ENCODE measurements around the gene PCBP3. TPM values are rescaled to one million over a fixed set of nuclear protein-coding genes. Genes with fewer than 3 reads are reported as not detected.

The PCBP3 gene
- total and polyA plus RNA-seq, 8 donors, result 0.83 to 4.3 (median 1.7) TPM

- FAIRE-seq (no peak), DNase-seq (no peak)
- WGBS, 2 donors, result 72 to 85% methylated on average over 13 of the region's 13 CpGs
These were observed 192.7 kb downstream of the PCBP3 start for GRCh38 chr21:45836268-45836655.

DNA sequence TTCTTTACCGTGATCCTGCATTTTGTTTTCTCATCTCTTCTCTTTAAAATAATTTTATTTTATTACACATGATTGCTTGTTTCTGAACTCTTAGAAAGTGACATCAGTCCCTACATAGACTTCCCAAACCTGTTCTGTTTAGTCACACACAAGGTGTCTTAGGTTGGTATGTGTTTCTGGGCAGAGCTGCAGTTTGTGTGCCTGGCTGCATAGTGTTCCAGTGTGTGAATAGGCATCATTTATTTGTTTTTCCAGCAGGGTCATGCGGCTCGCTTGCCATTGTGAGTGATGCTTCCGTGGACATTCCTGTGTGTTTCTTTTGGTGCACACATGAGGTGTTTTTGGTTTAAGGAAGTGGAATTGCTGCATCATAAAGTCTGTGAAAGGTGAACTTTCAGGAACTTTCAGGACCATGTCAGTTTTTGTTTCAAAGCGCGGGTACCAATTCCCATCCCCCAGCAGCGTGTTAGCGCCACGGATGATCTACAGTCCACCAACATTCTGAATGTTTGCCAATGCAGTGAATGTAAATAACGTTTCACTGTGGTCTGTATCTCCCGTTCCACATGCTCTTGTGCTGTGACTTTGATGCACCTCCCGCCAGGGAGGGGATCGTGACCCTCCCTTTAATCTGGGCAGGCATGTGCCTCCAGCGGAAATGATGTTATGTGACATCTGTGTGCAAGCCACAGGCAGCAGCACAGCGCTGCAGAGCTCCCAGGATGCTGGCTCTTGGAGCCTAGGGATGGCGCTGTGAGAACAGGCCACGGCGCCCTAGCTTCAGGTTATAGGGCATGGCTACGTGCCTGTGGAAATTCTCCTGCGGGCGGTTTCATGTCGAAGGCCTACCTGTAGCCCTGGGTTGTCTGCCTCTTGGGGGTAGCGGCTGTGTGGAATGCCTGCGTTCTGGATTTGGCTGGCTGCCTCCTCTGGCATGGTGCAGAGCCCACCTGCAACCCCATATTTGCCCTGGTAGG is 193.5 kb downstream of the PCBP3 start:
- Histone ChIP-seq H3K4me3 (no peak overlapping the region), H3K36me3 (no peaks in the 10 kb centered on the region), H3K27ac (no peak overlapping the region), H3K9me3 (no peaks in the 10 kb centered on the region), H3K27me3 (no peaks in the 10 kb centered on the region), H3K4me1 (no peaks in the 10 kb centered on the region)
- WGBS, 2 donors, result 69 to 77% methylated on average over 24 of the region's 24 CpGs
- no peak for FAIRE-seq
- no peak for ATAC-seq
- no peak for TF ChIP-seq CTCF (IDR thresholded peaks at IDR 0.05)
- no peak for DNase-seq
- intact Hi-C loops (cut with DNase I), result no loop called here

More at GRCh38 chr21:45836268-45836655, 192.7 kb downstream of the PCBP3 start:
- TF ChIP-seq CTCF (IDR thresholded peaks at IDR 0.05), result no peak
- no peak overlapping the region for H3K27ac ChIP-seq
- H3K27me3 ChIP-seq, result no peaks in the 10 kb centered on the region
- no peaks in the 10 kb centered on the region for H3K36me3 ChIP-seq
- ATAC-seq, result no peak
- no peak overlapping the region for H3K4me3 ChIP-seq
- no peaks in the 10 kb centered on the region for H3K9me3 ChIP-seq
- no peaks in the 10 kb centered on the region for H3K4me1 ChIP-seq
- intact Hi-C loops (cut with DNase I), result no loop called here

DNA sequence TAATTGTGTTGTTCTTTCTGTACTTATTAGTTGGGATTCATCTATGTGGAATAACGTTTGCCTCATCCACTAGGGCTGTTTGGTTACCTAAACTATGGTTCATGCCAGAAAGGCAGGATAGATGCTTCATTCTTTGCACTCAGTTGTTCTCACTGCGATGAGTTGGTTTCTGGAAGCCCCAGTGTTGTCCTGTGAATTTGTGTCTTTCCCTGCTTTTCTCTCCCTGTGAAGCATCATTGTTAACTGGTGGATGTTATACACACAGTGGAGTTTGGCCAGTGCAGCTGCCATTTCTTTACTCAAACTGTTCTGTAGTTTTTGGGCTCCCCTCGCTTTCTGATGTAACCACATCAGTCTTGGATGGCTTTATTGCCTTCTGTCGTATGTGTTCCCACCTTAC is 194.4 kb downstream of the PCBP3 start:
- ATAC-seq (no peak), DNase-seq (no peak), FAIRE-seq (no peak)
- 66 to 81% methylated on average over 4 of the region's 4 CpGs for WGBS, 2 donors
- intact Hi-C loops (cut with DNase I), result no loop called here
- H3K27ac ChIP-seq, result no peak overlapping the region
- no peaks in the 10 kb centered on the region for H3K4me1 ChIP-seq
- no peaks in the 10 kb centered on the region for H3K27me3 ChIP-seq
- no peaks in the 10 kb centered on the region for H3K36me3 ChIP-seq
- H3K4me3 ChIP-seq, result no peak overlapping the region
- TF ChIP-seq CTCF (IDR thresholded peaks at IDR 0.05), result no peak
- no peaks in the 10 kb centered on the region for H3K9me3 ChIP-seq

GRCh38 chr21:45838634-45839033 is 195.1 kb downstream of the PCBP3 start:
- DNase-seq (no peak), ATAC-seq (no peak), FAIRE-seq (no peak)
- H3K9me3 ChIP-seq, result no peaks in the 10 kb centered on the region
- H3K4me1 ChIP-seq, result no peaks in the 10 kb centered on the region
- intact Hi-C loops (cut with DNase I), result no loop called here
- TF ChIP-seq CTCF (IDR thresholded peaks at IDR 0.05), result no peak
- no peak overlapping the region for H3K27ac ChIP-seq
- no peak overlapping the region for H3K4me3 ChIP-seq
- no peaks in the 10 kb centered on the region for H3K27me3 ChIP-seq
- no peaks in the 10 kb centered on the region for H3K36me3 ChIP-seq
- WGBS, 2 donors, result 86 to 93% methylated on average over 1 of the region's 1 CpG

DNA sequence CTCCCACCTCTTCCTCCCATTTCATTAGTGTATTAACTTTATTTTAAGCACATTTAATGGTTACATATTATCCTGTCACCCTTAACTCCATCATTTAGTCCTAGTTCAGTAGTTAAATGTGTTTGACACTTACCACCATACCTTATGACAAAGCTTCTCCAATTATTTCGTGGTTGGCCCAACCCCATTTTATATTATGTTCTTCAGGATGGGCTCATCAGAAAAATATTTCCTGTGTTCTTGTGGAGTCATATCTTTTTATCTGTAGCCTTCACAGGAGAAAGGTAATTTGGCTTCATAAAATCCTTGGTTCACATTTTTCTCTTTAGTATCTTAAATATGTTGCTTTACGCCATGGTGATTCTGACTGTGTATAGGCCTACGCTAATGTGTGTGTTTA is 195.7 kb downstream of the PCBP3 start:
- Histone ChIP-seq H3K9me3 (no peaks in the 10 kb centered on the region), H3K4me1 (no peaks in the 10 kb centered on the region), H3K36me3 (no peaks in the 10 kb centered on the region), H3K27me3 (no peaks in the 10 kb centered on the region), H3K27ac (no peak overlapping the region), H3K4me3 (no peak overlapping the region)
- intact Hi-C loops (cut with DNase I), result no loop called here
- FAIRE-seq, result no peak
- 85 to 90% methylated on average over 3 of the region's 3 CpGs for WGBS, 2 donors
- no peak for TF ChIP-seq CTCF (IDR thresholded peaks at IDR 0.05)
- no peak for DNase-seq
- ATAC-seq, result no peak

All from pancreas (tissue), 10 donors.